Measurements from ENCODE around the gene NNMT. TPM values are rescaled to one million over a fixed set of nuclear protein-coding genes. Genes with fewer than 3 reads are reported as not detected.

NNMT gene
- total and polyA plus RNA-seq, 2 donors (not counting 1 experiment from before 2014, with no cell fraction given): 156 to 639 TPM

DNA sequence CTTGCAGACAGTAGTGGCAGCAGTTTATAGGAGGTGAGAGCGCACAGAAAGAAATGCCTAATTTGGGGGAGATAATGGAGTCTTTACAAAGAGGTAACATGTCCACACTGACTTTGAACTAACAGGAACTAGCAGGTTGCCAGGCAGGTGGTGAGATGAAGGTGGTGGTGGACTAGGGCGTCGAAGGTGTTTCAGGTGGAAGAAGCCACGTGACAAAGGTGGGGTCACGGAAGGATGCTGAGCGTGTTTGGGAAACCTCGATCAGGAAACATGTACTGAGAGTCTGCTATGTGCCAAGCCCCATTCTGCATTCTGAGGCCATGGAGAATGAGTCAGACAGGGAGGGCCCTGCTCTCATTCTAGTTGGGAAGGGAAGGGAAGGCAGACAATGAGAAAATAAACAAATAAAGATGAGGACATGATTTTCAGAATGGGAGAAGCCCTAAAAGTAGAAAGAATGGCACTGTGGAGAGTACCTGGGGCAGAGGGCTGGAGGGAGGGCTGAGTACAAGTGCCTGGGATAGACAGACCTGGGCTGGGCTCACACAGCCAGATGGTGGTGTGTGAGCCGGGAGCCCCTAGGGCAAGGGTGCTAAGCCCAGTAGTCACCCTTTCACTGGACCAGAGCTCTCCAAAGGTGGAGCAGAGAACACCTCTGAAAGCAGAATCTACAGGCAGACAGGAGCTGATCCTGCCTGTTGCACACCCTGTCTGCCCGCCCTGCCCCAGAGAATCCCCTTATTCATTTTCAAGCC is 16.2 kb upstream of the NNMT start:
- no peaks in the 10 kb centered on the region for H4K20me1 ChIP-seq (ENCODE audit: control insufficient read depth, extremely low read depth, insufficient read depth, low read length)
- no peak overlapping the region for H3K27ac ChIP-seq (ENCODE audit: insufficient read depth, low read length)
- H3K4me2 ChIP-seq (ENCODE audit: extremely low read depth, insufficient read depth, low read length): no peak overlapping the region
- peak; percentile 64 to 78 for DNase-seq (ENCODE audit: low read depth in 2 of 2)
- H3K27me3 ChIP-seq (ENCODE audit: control insufficient read depth, insufficient read depth, low read length): peaks cover 7% of the 10 kb centered on the region
- no peak overlapping the region for H2AFZ ChIP-seq (ENCODE audit: low read length)
- H3K9ac ChIP-seq (ENCODE audit: insufficient read depth, low read length): no peak overlapping the region
- H3K79me2 ChIP-seq (ENCODE audit: control insufficient read depth, insufficient read depth, low read length): no peaks in the 10 kb centered on the region
- H3K4me3 ChIP-seq (replicated peaks in 1 of 4; ENCODE audit: control extremely low read depth in 1 of 4, insufficient read depth in 1 of 4, low read depth in 3 of 4, low read length in 4 of 4): no peak overlapping the region
- H3K4me1 ChIP-seq (ENCODE audit: control insufficient read depth, extremely low read depth, insufficient read depth, low read length): peaks cover 5% of the 10 kb centered on the region
- H3K9me3 ChIP-seq (ENCODE audit: control insufficient read depth, insufficient read depth, low read depth, low read length): no peaks in the 10 kb centered on the region
- H3K36me3 ChIP-seq (ENCODE audit: control insufficient read depth, insufficient read depth, low read length): no peaks in the 10 kb centered on the region
- TF ChIP-seq, protein P1, sequence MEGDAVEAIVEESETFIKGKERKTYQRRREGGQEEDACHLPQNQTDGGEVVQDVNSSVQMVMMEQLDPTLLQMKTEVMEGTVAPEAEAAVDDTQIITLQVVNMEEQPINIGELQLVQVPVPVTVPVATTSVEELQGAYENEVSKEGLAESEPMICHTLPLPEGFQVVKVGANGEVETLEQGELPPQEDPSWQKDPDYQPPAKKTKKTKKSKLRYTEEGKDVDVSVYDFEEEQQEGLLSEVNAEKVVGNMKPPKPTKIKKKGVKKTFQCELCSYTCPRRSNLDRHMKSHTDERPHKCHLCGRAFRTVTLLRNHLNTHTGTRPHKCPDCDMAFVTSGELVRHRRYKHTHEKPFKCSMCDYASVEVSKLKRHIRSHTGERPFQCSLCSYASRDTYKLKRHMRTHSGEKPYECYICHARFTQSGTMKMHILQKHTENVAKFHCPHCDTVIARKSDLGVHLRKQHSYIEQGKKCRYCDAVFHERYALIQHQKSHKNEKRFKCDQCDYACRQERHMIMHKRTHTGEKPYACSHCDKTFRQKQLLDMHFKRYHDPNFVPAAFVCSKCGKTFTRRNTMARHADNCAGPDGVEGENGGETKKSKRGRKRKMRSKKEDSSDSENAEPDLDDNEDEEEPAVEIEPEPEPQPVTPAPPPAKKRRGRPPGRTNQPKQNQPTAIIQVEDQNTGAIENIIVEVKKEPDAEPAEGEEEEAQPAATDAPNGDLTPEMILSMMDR (conservative IDR thresholded peaks at IDR 0.05 in 1 of 2, IDR thresholded peaks at IDR 0.05 in 1 of 2; ENCODE audit: low read depth in 1 of 2, low read length in 2 of 2): no peak
- no peak for TF ChIP-seq EZH2 (IDR thresholded peaks at IDR 0.05; ENCODE audit: low read length, missing control alignments)

DNA sequence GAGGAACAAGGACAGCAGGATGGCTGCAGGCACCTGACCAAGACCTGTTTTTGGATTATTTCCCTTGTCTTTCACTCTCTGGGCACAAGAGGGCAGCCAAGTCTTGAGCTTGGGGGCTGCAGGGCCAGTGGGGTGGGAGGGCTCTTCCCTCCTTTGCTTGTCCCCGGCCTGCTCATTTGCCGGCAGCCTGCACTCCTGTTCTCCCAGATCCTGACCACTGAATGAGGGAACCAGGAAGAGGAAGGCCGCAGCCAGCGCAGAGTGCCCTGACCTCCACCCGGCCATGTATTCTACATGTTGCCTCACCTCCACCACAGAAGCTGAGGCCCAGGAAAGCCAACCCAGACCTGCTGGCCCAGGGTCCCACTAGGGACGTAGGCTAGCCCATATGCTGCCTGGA is 15.5 kb upstream of the NNMT start:
- no peak for TF ChIP-seq EZH2 (IDR thresholded peaks at IDR 0.05; ENCODE audit: low read length, missing control alignments)
- TF ChIP-seq, protein P1 (conservative IDR thresholded peaks at IDR 0.05 in 1 of 2, IDR thresholded peaks at IDR 0.05 in 1 of 2; ENCODE audit: low read depth in 1 of 2, low read length in 2 of 2): peak; percentile 69 to 75
- peak; percentile 81 to 90 for DNase-seq (ENCODE audit: low read depth in 2 of 2)
- Histone ChIP-seq H3K36me3 (ENCODE audit: control insufficient read depth, insufficient read depth, low read length) (no peaks in the 10 kb centered on the region), H2AFZ (ENCODE audit: low read length) (peak overlapping the region; percentile 0), H4K20me1 (ENCODE audit: control insufficient read depth, extremely low read depth, insufficient read depth, low read length) (no peaks in the 10 kb centered on the region), H3K27ac (ENCODE audit: insufficient read depth, low read length) (no peak overlapping the region), H3K9me3 (ENCODE audit: control insufficient read depth, insufficient read depth, low read depth, low read length) (no peaks in the 10 kb centered on the region), H3K79me2 (ENCODE audit: control insufficient read depth, insufficient read depth, low read length) (no peaks in the 10 kb centered on the region), H3K4me3 (replicated peaks in 1 of 4; ENCODE audit: control extremely low read depth in 1 of 4, insufficient read depth in 1 of 4, low read depth in 3 of 4, low read length in 4 of 4) (no peak overlapping the region), H3K27me3 (ENCODE audit: control insufficient read depth, insufficient read depth, low read length) (peaks cover 7% of the 10 kb centered on the region), H3K9ac (ENCODE audit: insufficient read depth, low read length) (no peak overlapping the region), H3K4me2 (ENCODE audit: extremely low read depth, insufficient read depth, low read length) (no peak overlapping the region), H3K4me1 (ENCODE audit: control insufficient read depth, extremely low read depth, insufficient read depth, low read length) (peaks cover 8% of the 10 kb centered on the region)

DNA sequence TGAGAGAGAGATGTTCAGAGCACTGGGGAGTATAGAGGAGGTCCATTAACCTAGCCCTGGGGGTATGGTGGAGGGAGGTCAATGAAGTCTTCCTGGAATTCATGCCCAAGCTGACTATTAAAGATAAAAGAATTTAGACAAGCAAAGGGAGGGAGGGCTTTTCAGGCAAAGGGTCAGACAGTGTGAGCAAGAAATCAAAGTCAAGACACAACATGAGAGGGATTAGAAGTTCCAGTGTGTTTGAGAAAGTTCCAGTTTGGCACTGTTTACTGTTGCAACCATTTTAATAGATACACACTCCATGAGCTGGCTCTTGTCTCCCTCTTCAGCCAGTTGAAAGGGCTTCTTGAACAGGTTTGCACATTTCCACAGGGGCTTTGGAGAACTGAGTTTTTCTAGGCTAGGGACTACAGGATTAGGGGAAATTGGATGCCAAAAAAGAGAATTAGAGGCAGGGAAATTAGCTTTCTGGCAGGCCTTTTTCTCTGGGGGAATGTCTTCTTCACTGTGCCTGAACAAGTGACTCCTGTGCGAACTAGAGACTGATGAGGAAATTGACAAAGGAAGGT is 14.7 kb upstream of the NNMT start:
- Histone ChIP-seq H4K20me1 (ENCODE audit: control insufficient read depth, extremely low read depth, insufficient read depth, low read length) (no peaks in the 10 kb centered on the region), H3K9ac (ENCODE audit: insufficient read depth, low read length) (no peak overlapping the region), H3K36me3 (ENCODE audit: control insufficient read depth, insufficient read depth, low read length) (no peaks in the 10 kb centered on the region), H3K4me2 (ENCODE audit: extremely low read depth, insufficient read depth, low read length) (no peak overlapping the region), H3K9me3 (ENCODE audit: control insufficient read depth, insufficient read depth, low read depth, low read length) (no peaks in the 10 kb centered on the region), H3K4me3 (replicated peaks in 1 of 4; ENCODE audit: control extremely low read depth in 1 of 4, insufficient read depth in 1 of 4, low read depth in 3 of 4, low read length in 4 of 4) (no peak overlapping the region), H3K27me3 (ENCODE audit: control insufficient read depth, insufficient read depth, low read length) (peaks cover 7% of the 10 kb centered on the region), H3K27ac (ENCODE audit: insufficient read depth, low read length) (no peak overlapping the region), H3K4me1 (ENCODE audit: control insufficient read depth, extremely low read depth, insufficient read depth, low read length) (peaks cover 9% of the 10 kb centered on the region), H3K79me2 (ENCODE audit: control insufficient read depth, insufficient read depth, low read length) (no peaks in the 10 kb centered on the region), H2AFZ (ENCODE audit: low read length) (no peak overlapping the region)
- DNase-seq (ENCODE audit: low read depth in 2 of 2): no peak
- TF ChIP-seq, protein P1 (conservative IDR thresholded peaks at IDR 0.05 in 1 of 2, IDR thresholded peaks at IDR 0.05 in 1 of 2; ENCODE audit: low read depth in 1 of 2, low read length in 2 of 2): peak; percentile 3 to 4
- no peak for TF ChIP-seq EZH2 (IDR thresholded peaks at IDR 0.05; ENCODE audit: low read length, missing control alignments)
